ENCODE measurements around the gene ANKRD44. TPM values are rescaled to one million over a fixed set of nuclear protein-coding genes. Genes with fewer than 3 reads are reported as not detected.

ANKRD44 gene
- total RNA-seq, 1 donor from 2014 or later, result 11.2 TPM

DNA sequence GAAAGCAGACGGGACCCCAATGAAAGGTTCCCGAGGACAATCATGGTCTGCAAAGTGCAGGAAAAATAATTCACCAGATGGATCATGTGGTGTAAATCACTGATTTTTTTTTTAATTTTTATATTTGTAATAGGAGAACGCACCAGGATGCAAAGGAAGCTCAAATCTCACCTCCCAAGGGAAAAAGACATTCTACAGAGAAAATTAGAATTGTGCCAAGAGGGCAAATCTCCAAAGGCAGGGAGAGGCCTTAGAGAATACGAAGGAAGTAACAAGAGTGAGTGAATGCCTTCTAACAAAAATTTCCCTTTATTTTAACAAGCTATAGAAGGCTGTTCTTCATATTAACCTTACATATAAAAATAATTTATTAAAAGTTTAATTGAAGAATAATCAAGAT, 90.9 kb downstream of the ANKRD44 start:
- no peaks in the 10 kb centered on the region for H3K36me3 Mint-ChIP-seq (ENCODE audit: low read depth)
- no peak overlapping the region for H3K27ac Mint-ChIP-seq (ENCODE audit: unreplicated experiment)
- H3K27me3 Mint-ChIP-seq (ENCODE audit: low read depth), result no peaks in the 10 kb centered on the region
- no peaks in the 10 kb centered on the region for H3K9me3 Mint-ChIP-seq
- H3K4me1 Mint-ChIP-seq, result peaks cover 20% of the 10 kb centered on the region
- no peak overlapping the region for H3K4me3 Mint-ChIP-seq
- TF ChIP-seq, protein P1, sequence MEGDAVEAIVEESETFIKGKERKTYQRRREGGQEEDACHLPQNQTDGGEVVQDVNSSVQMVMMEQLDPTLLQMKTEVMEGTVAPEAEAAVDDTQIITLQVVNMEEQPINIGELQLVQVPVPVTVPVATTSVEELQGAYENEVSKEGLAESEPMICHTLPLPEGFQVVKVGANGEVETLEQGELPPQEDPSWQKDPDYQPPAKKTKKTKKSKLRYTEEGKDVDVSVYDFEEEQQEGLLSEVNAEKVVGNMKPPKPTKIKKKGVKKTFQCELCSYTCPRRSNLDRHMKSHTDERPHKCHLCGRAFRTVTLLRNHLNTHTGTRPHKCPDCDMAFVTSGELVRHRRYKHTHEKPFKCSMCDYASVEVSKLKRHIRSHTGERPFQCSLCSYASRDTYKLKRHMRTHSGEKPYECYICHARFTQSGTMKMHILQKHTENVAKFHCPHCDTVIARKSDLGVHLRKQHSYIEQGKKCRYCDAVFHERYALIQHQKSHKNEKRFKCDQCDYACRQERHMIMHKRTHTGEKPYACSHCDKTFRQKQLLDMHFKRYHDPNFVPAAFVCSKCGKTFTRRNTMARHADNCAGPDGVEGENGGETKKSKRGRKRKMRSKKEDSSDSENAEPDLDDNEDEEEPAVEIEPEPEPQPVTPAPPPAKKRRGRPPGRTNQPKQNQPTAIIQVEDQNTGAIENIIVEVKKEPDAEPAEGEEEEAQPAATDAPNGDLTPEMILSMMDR (conservative IDR thresholded peaks at IDR 0.05), result no peak
- no peak for DNase-seq (ENCODE audit: low read depth, low spot score)

DNA sequence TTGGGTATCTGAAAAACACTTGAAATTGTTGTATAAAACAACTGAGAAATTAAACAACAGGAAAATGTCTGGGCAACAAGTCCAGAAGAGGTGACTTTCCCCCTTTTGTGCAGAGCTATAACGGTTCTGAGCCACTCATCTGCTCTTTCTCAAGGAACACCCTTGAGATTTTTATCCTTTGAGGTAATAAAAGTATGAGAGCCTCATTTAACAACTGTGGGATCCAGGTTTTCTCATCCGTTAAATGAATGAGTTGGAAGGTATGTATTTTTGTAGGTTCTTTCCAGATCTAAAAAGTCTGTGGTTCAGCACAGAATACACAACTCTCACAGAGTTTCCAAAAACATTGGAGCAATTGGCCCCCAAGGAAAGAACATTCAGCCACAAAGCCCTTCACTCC, 93.0 kb downstream of the ANKRD44 start:
- peaks cover 25% of the 10 kb centered on the region for H3K4me1 Mint-ChIP-seq
- no peak overlapping the region for H3K4me3 Mint-ChIP-seq
- no peak overlapping the region for H3K27ac Mint-ChIP-seq (ENCODE audit: unreplicated experiment)
- TF ChIP-seq, protein P1 (conservative IDR thresholded peaks at IDR 0.05), result no peak
- no peaks in the 10 kb centered on the region for H3K36me3 Mint-ChIP-seq (ENCODE audit: low read depth)
- DNase-seq (ENCODE audit: low read depth, low spot score), result no peak
- no peaks in the 10 kb centered on the region for H3K9me3 Mint-ChIP-seq
- no peaks in the 10 kb centered on the region for H3K27me3 Mint-ChIP-seq (ENCODE audit: low read depth)

DNA sequence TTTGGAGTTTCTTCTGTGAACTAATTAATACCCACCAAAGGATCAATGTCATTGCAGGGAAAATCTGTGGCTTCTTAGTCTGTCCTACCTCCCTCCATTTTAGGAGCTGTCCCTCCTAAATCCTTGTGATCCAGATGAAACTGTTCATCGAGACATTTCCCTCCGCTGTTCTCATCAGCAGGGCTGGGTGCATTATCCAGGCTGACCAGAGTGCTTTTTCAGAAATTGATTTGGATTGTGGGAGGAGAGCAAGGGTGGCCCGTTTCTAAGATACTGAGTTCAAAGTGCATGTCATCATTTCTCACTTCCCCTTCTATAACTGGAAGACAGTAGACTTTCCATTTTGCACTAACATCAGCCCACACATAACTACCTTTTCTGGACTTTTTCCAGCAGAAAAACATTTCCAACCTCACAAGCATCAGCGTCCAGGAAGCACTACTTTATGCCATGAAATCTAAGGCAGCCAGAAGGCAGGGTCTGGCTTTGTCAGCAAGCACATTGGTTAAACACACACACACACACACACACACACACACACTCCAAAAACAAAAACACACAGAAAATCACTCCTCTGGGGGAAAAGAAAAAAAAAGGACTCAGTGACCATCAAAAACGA, 94.1 kb downstream of the ANKRD44 start:
- H3K9me3 Mint-ChIP-seq, result no peaks in the 10 kb centered on the region
- no peaks in the 10 kb centered on the region for H3K36me3 Mint-ChIP-seq (ENCODE audit: low read depth)
- TF ChIP-seq, protein P1 (conservative IDR thresholded peaks at IDR 0.05), result no peak
- DNase-seq (ENCODE audit: low read depth, low spot score), result no peak
- no peaks in the 10 kb centered on the region for H3K27me3 Mint-ChIP-seq (ENCODE audit: low read depth)
- H3K4me3 Mint-ChIP-seq, result no peak overlapping the region
- H3K4me1 Mint-ChIP-seq, result peaks cover 26% of the 10 kb centered on the region
- peak overlapping the region; percentile 59 for H3K27ac Mint-ChIP-seq (ENCODE audit: unreplicated experiment)

DNA sequence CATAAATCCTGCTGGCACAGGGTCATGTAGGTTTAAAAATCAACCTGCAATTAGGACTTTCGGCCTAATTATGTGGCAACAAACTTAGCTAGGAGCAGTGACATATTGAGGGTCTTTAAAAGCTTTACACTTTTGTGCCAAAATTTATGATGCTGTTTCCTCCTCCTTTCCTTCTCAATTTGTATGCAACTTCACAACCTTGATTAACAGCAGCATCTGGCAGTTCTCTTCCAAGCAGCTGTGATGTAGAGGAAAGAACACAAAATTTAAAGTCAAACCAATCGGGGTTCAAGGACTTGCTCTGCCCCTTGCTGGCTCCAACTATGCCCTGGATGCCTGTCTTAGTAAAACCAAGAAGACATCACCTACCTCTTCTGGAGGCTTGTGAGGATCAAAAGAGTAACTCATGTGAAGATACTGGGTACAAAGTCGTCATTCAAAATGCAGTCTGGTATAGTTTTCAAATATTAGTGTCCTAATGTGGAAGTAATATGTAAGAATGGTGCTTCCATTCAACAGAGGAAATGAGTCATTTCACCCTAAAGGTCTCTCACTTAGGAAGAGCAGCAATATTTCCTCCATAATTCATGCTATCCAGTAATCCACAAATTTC, 94.7 kb downstream of the ANKRD44 start:
- TF ChIP-seq, protein P1 (conservative IDR thresholded peaks at IDR 0.05), result no peak
- H3K4me1 Mint-ChIP-seq, result peaks cover 26% of the 10 kb centered on the region
- H3K27me3 Mint-ChIP-seq (ENCODE audit: low read depth), result no peaks in the 10 kb centered on the region

DNA sequence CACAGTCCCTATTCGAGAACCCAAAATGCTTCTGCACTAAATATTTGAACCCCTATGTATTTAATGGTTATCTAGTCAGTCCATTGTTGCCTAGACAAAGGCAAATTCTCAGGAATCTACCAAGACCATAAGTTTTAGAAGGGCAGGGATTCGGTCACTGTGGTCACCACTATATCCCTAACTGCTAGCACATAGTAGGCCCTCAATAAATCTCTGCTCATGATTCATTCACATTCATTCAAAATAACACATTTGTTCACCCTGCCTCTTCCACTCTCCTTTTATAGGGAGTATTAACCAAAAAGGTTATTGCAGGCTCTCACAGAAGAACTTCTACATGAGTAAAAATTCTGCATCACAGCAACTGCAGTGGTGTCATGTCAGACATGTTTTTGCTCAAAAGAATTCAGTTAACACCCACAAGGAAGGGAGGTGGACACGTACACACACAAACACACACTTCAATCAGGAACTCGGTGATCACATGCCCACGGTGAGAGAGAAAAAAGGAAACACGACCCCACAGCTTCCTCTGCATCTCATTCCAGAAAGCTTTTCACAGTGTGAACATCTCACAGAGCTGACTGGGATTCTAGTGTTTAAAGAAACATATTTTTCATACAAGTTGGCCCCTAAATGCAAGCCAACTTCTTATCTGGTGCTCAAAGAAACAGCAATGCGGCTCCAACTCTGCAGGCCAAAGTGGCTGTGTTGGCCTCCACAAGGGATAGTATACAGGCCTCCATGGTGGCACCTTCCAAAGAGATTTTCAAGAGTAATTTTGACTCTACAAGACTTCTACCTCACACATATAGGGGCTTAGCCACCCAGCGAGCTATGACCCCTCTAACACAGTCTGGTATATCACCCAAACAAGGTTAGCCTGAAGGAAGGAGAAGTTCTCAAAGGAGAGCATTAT, 98.0 kb downstream of the ANKRD44 start:
- TF ChIP-seq, protein P1 (conservative IDR thresholded peaks at IDR 0.05), result no peak
- no peak overlapping the region for H3K4me3 Mint-ChIP-seq
- H3K36me3 Mint-ChIP-seq (ENCODE audit: low read depth), result no peaks in the 10 kb centered on the region
- no peak for DNase-seq (ENCODE audit: low read depth, low spot score)
- H3K27me3 Mint-ChIP-seq (ENCODE audit: low read depth), result no peaks in the 10 kb centered on the region
- no peaks in the 10 kb centered on the region for H3K9me3 Mint-ChIP-seq
- peaks cover 37% of the 10 kb centered on the region for H3K4me1 Mint-ChIP-seq
- peak overlapping the region; percentile 2 for H3K27ac Mint-ChIP-seq (ENCODE audit: unreplicated experiment)

More for the DNA sequence above, 94.7 kb downstream of the ANKRD44 start:
- Mint-ChIP-seq H3K9me3 (no peaks in the 10 kb centered on the region), H3K4me3 (no peak overlapping the region), H3K36me3 (ENCODE audit: low read depth) (no peaks in the 10 kb centered on the region), H3K27ac (ENCODE audit: unreplicated experiment) (peak overlapping the region; percentile 89)
- DNase-seq (ENCODE audit: low read depth, low spot score), result no peak

Measured in neural crest cell (in vitro differentiated cells).